Endodermal cell (in vitro differentiated cells): ENCODE measurements around the gene LRAT. TPM values are rescaled to one million over a fixed set of nuclear protein-coding genes. Genes with fewer than 3 reads are reported as not detected.
A peak's percentile ranks its signal among the peaks of the same experiment; 100 is the strongest.

Experiments used
- DNase-seq: peaks from one replicate; pipeline ENCODE4 v3.0.0-alpha.2; 2017
- H3K27ac ChIP-seq: 2 replicates; pipeline ENCODE4 v1.5.1; 2013; ENCODE audit warnings: mild to moderate bottlenecking, low read depth, low read length, moderate library complexity
- H3K27me3 ChIP-seq: 2 replicates; pipeline ENCODE4 v1.6.1; 2013; ENCODE audit warnings: mild to moderate bottlenecking, low read length, moderate library complexity; ENCODE audit not compliant: insufficient read depth, control insufficient read depth, poor library complexity, severe bottlenecking
- H3K36me3 ChIP-seq: 2 replicates; pipeline ENCODE4 v1.7.0; 2013; ENCODE audit warnings: mild to moderate bottlenecking, low read length, moderate library complexity; ENCODE audit not compliant: control insufficient read depth, insufficient read depth
- H3K4me1 ChIP-seq: one replicate; pipeline ENCODE4 v1.7.0; 2013; ENCODE audit warnings: low read length; ENCODE audit not compliant: control insufficient read depth, insufficient read depth
- H3K4me3 ChIP-seq: 2 replicates; pipeline ENCODE4 v1.5.1; 2013; ENCODE audit warnings: mild to moderate bottlenecking, low read length, moderate library complexity
- H3K9ac ChIP-seq: 2 replicates; pipeline ENCODE4 v1.6.1; 2013; ENCODE audit warnings: mild to moderate bottlenecking, low read length, moderate library complexity; ENCODE audit not compliant: poor library complexity, severe bottlenecking; ENCODE audit errors: extremely low read depth
- H3K9me3 ChIP-seq: 2 replicates; pipeline ENCODE4 v1.6.1; 2013; ENCODE audit warnings: mild to moderate bottlenecking, low read length, moderate library complexity; ENCODE audit not compliant: control insufficient read depth
- H3K27ac Mint-ChIP-seq: 2 replicates; pipeline ENCODE4 v1.8.0; 2020; ENCODE audit warnings: mixed read lengths
- H3K27me3 Mint-ChIP-seq: 2 replicates; pipeline ENCODE4 v1.8.0; 2021; ENCODE audit warnings: mild to moderate bottlenecking, mixed read lengths; ENCODE audit not compliant: insufficient read depth
- H3K36me3 Mint-ChIP-seq: 2 replicates; pipeline ENCODE4 v1.8.0; 2020; ENCODE audit warnings: low read depth, mixed read lengths
- H3K4me1 Mint-ChIP-seq: 2 replicates; pipeline ENCODE4 v1.8.0; 2020; ENCODE audit warnings: mixed read lengths
- H3K4me3 Mint-ChIP-seq: 2 replicates; pipeline ENCODE4 v1.8.0; 2020; ENCODE audit warnings: mild to moderate bottlenecking, moderate library complexity, mixed read lengths
- H3K9me3 Mint-ChIP-seq: 2 replicates; pipeline ENCODE4 v1.8.0; 2020; ENCODE audit warnings: mild to moderate bottlenecking, mixed read lengths
- CTCF ChIP-seq: fragments of 200-600 bp; sonication (generic); conservative IDR thresholded peaks from 2 replicates; pipeline ENCODE4 v1.5.0; 2021; ENCODE audit warnings: antibody characterized with exemption, mild to moderate bottlenecking
- WGBS, 2 experiments: methylation state at CpG; one replicate each; pipeline versions ENCODE4 v1.1.5 to v1.1.7; 2013; ENCODE audit warnings: missing lambda C conversion rate in 2 of 2, mixed read lengths in 1 of 2; ENCODE audit not compliant: insufficient coverage in 1 of 2, insufficient read length in 1 of 2; 5-methylcytosine and 5-hydroxymethylcytosine counted together
- total RNA-seq, 2 donors: library from RNA; stranded (reverse); fragmentation: NEBNext Ultra II Directional in 1 of 2; extraction: Animal tissue kit (Norgen Biotek cat#: 25700) in 1 of 2; gene quantifications; 2 replicates in 1 of 2; 3 replicates in 1 of 2; pipeline ENCODE4 v1.2.1, GENCODE V29; 2021

LRAT gene
- total RNA-seq, 2 donors from 2014 or later = 6.2 to 20.6 TPM

- Histone ChIP-seq H3K9me3 (no peaks in the 10 kb centered on the region), H3K9ac (no peak overlapping the region), H3K27me3 (no peaks in the 10 kb centered on the region), H3K36me3 (no peaks in the 10 kb centered on the region), H3K4me3 (no peak overlapping the region), H3K27ac (no peak overlapping the region), H3K4me1 (peaks cover 19% of the 10 kb centered on the region)
- Mint-ChIP-seq H3K4me3 (no peak overlapping the region), H3K27ac (no peak overlapping the region), H3K36me3 (no peaks in the 10 kb centered on the region), H3K4me1 (peaks cover 38% of the 10 kb centered on the region), H3K9me3 (no peaks in the 10 kb centered on the region), H3K27me3 (peaks cover 37% of the 10 kb centered on the region)
- WGBS, 2 experiments = 84 to 100% methylated on average over 2 to 4 of the region's 4 CpGs
- TF ChIP-seq CTCF = no peak
- DNase-seq = no peak
These were observed 24.7 kb upstream of the LRAT start for GRCh38 chr4:154719087-154719486.

- Histone ChIP-seq H3K27me3 (no peaks in the 10 kb centered on the region), H3K4me3 (no peak overlapping the region), H3K9ac (no peak overlapping the region), H3K27ac (no peak overlapping the region), H3K9me3 (no peaks in the 10 kb centered on the region), H3K4me1 (peaks cover 19% of the 10 kb centered on the region), H3K36me3 (no peaks in the 10 kb centered on the region)
- no peak for TF ChIP-seq CTCF
- 82 to 91% methylated on average over 1 to 2 of the region's 2 CpGs for WGBS, 2 experiments
- Mint-ChIP-seq H3K27me3 (peaks cover 45% of the 10 kb centered on the region), H3K4me1 (peaks cover 31% of the 10 kb centered on the region), H3K9me3 (no peaks in the 10 kb centered on the region), H3K27ac (no peak overlapping the region), H3K4me3 (no peak overlapping the region), H3K36me3 (no peaks in the 10 kb centered on the region)
- no peak for DNase-seq
These were observed 23.7 kb upstream of the LRAT start for GRCh38 chr4:154720123-154720522.

- no peaks in the 10 kb centered on the region for H3K9me3 Mint-ChIP-seq
- Histone ChIP-seq H3K4me3 (no peak overlapping the region), H3K27ac (no peak overlapping the region), H3K9ac (no peak overlapping the region), H3K36me3 (no peaks in the 10 kb centered on the region), H3K9me3 (no peaks in the 10 kb centered on the region), H3K27me3 (no peaks in the 10 kb centered on the region), H3K4me1 (peaks cover 19% of the 10 kb centered on the region)
- peak; percentile 49 for TF ChIP-seq CTCF
- peak; percentile 80 for DNase-seq
- no peak overlapping the region for H3K27ac Mint-ChIP-seq
- H3K36me3 Mint-ChIP-seq = no peaks in the 10 kb centered on the region
- 21 to 80% methylated on average over 1 to 3 of the region's 3 CpGs for WGBS, 2 experiments
- H3K27me3 Mint-ChIP-seq = peaks cover 48% of the 10 kb centered on the region
- peaks cover 31% of the 10 kb centered on the region for H3K4me1 Mint-ChIP-seq
- no peak overlapping the region for H3K4me3 Mint-ChIP-seq
These were observed 23.1 kb upstream of the LRAT start for GRCh38 chr4:154720618-154721267.
